ENCODE data around the gene PTGER1. TPM values are rescaled to one million over a fixed set of nuclear protein-coding genes. Genes with fewer than 3 reads are reported as not detected.
A peak's percentile ranks its signal among the peaks of the same experiment; 100 is the strongest.

The PTGER1 gene
- total and polyA plus RNA-seq, 2 donors (not counting 1 experiment from before 2014, with no cell fraction given): 2.3 to 9.7 TPM

GRCh38 chr19:14473978-14474578, 1.1 kb downstream of the PTGER1 start:
- H3K79me2 ChIP-seq (ENCODE audit: control insufficient read depth, insufficient read depth, low read length): no peaks in the 10 kb centered on the region
- no peak overlapping the region for H2AFZ ChIP-seq (ENCODE audit: low read length)
- H3K9me3 ChIP-seq (ENCODE audit: control insufficient read depth, insufficient read depth, low read depth, low read length): no peaks in the 10 kb centered on the region
- no peak for TF ChIP-seq CTCF (conservative IDR thresholded peaks at IDR 0.05 in 1 of 2, IDR thresholded peaks at IDR 0.05 in 1 of 2; ENCODE audit: low read depth in 1 of 2, low read length in 2 of 2)
- no peak for TF ChIP-seq EZH2 (IDR thresholded peaks at IDR 0.05; ENCODE audit: low read length, missing control alignments)
- no peak overlapping the region for H3K4me2 ChIP-seq (ENCODE audit: extremely low read depth, insufficient read depth, low read length)
- H3K4me1 ChIP-seq (ENCODE audit: control insufficient read depth, extremely low read depth, insufficient read depth, low read length): peaks cover 17% of the 10 kb centered on the region
- no peak overlapping the region for H3K4me3 ChIP-seq (replicated peaks in 1 of 4; ENCODE audit: control extremely low read depth in 1 of 4, insufficient read depth in 1 of 4, low read depth in 3 of 4, low read length in 4 of 4)
- H3K27ac ChIP-seq (ENCODE audit: insufficient read depth, low read length): no peak overlapping the region
- no peaks in the 10 kb centered on the region for H3K27me3 ChIP-seq (ENCODE audit: control insufficient read depth, insufficient read depth, low read length)
- H4K20me1 ChIP-seq (ENCODE audit: control insufficient read depth, extremely low read depth, insufficient read depth, low read length): no peaks in the 10 kb centered on the region
- no peak overlapping the region for H3K9ac ChIP-seq (ENCODE audit: insufficient read depth, low read length)
- DNase-seq (ENCODE audit: low read depth in 2 of 2): peak in 1 of 2 donors; percentile 32
- peaks cover 17% of the 10 kb centered on the region for H3K36me3 ChIP-seq (ENCODE audit: control insufficient read depth, insufficient read depth, low read length)

GRCh38 chr19:14473073-14473977, 1.8 kb downstream of the PTGER1 start:
- no peak overlapping the region for H3K27ac ChIP-seq (ENCODE audit: insufficient read depth, low read length)
- peaks cover 17% of the 10 kb centered on the region for H3K4me1 ChIP-seq (ENCODE audit: control insufficient read depth, extremely low read depth, insufficient read depth, low read length)
- H3K9ac ChIP-seq (ENCODE audit: insufficient read depth, low read length): no peak overlapping the region
- H3K9me3 ChIP-seq (ENCODE audit: control insufficient read depth, insufficient read depth, low read depth, low read length): no peaks in the 10 kb centered on the region
- DNase-seq (ENCODE audit: low read depth in 2 of 2): no peak
- no peak overlapping the region for H3K4me3 ChIP-seq (replicated peaks in 1 of 4; ENCODE audit: control extremely low read depth in 1 of 4, insufficient read depth in 1 of 4, low read depth in 3 of 4, low read length in 4 of 4)
- H3K27me3 ChIP-seq (ENCODE audit: control insufficient read depth, insufficient read depth, low read length): no peaks in the 10 kb centered on the region
- H2AFZ ChIP-seq (ENCODE audit: low read length): no peak overlapping the region
- no peak overlapping the region for H3K4me2 ChIP-seq (ENCODE audit: extremely low read depth, insufficient read depth, low read length)
- peaks cover 13% of the 10 kb centered on the region for H3K36me3 ChIP-seq (ENCODE audit: control insufficient read depth, insufficient read depth, low read length)
- no peaks in the 10 kb centered on the region for H4K20me1 ChIP-seq (ENCODE audit: control insufficient read depth, extremely low read depth, insufficient read depth, low read length)
- TF ChIP-seq EZH2 (IDR thresholded peaks at IDR 0.05; ENCODE audit: low read length, missing control alignments): no peak
- no peak for TF ChIP-seq CTCF (conservative IDR thresholded peaks at IDR 0.05 in 1 of 2, IDR thresholded peaks at IDR 0.05 in 1 of 2; ENCODE audit: low read depth in 1 of 2, low read length in 2 of 2)
- H3K79me2 ChIP-seq (ENCODE audit: control insufficient read depth, insufficient read depth, low read length): no peaks in the 10 kb centered on the region

- Histone ChIP-seq H3K4me2 (ENCODE audit: extremely low read depth, insufficient read depth, low read length) (no peak overlapping the region), H3K27ac (ENCODE audit: insufficient read depth, low read length) (no peak overlapping the region), H3K4me3 (replicated peaks in 1 of 4; ENCODE audit: control extremely low read depth in 1 of 4, insufficient read depth in 1 of 4, low read depth in 3 of 4, low read length in 4 of 4) (no peak overlapping the region), H2AFZ (ENCODE audit: low read length) (no peak overlapping the region), H3K9ac (ENCODE audit: insufficient read depth, low read length) (no peak overlapping the region), H4K20me1 (ENCODE audit: control insufficient read depth, extremely low read depth, insufficient read depth, low read length) (no peaks in the 10 kb centered on the region), H3K27me3 (ENCODE audit: control insufficient read depth, insufficient read depth, low read length) (no peaks in the 10 kb centered on the region), H3K79me2 (ENCODE audit: control insufficient read depth, insufficient read depth, low read length) (no peaks in the 10 kb centered on the region), H3K4me1 (ENCODE audit: control insufficient read depth, extremely low read depth, insufficient read depth, low read length) (peaks cover 15% of the 10 kb centered on the region), H3K36me3 (ENCODE audit: control insufficient read depth, insufficient read depth, low read length) (peaks cover 14% of the 10 kb centered on the region), H3K9me3 (ENCODE audit: control insufficient read depth, insufficient read depth, low read depth, low read length) (no peaks in the 10 kb centered on the region)
- DNase-seq (ENCODE audit: low read depth in 2 of 2): peak in 1 of 2 donors; percentile 33
- TF ChIP-seq EZH2 (IDR thresholded peaks at IDR 0.05; ENCODE audit: low read length, missing control alignments): no peak
- TF ChIP-seq CTCF (conservative IDR thresholded peaks at IDR 0.05 in 1 of 2, IDR thresholded peaks at IDR 0.05 in 1 of 2; ENCODE audit: low read depth in 1 of 2, low read length in 2 of 2): peak; percentile 75 to 81
These were observed 2.8 kb downstream of the PTGER1 start for GRCh38 chr19:14472202-14472938.
